SW 1271 (cell line): ENCODE results near the gene RNU2-63P.
"Not testable (repeated sequence)": the region's sequence is repeated elsewhere in the genome, so short reads cannot be mapped to it uniquely, and the experiment has no call there.

Experiments
- DNase-seq, 2 experiments: peaks; one replicate each; lab custom pipeline; 2025; lab: John Stamatoyannopoulos, UW

RNU2-63P gene

GRCh38 chr2:88028931-88029330 is 12.6 kb upstream of the RNU2-63P start:
- no peak for DNase-seq

- DNase-seq = no peak
Measured at GRCh38 chr2:88027697-88028389, 11.5 kb upstream of the RNU2-63P start.

- no peak for DNase-seq
Measured at GRCh38 chr2:88024509-88024908, 8.2 kb upstream of the RNU2-63P start.

DNA sequence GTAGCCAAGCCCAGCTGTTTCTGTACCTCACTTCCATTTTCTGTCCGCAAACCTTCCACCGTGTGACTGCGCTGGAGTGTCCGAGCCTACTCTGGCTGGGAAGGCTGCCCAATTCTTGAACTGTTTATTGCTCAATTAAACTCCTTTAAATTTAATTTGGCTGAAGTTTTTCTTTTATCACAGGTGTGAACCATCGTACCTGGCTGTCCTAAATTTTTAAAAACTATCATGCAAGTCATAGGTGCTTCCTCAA is 6.2 kb upstream of the RNU2-63P start:
- DNase-seq = no peak

DNA sequence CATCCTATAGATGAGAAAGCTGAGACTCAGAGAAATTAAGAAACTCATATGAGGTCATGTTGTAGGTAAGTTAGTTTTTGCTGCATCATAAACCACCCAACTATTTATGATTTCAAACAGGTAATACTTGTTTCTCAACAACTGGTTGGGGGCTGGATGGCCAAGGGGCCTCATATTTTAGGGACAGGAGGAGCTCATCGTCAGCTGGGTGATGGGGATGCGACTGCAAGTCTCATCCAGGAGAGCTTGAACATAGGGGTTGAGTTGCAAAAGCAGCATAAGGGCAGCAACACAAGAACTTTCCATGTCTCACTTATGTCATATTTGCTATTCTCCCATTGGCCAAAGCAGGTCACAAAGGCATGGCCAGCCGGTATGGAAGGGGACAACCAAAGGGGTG is 3.6 kb upstream of the RNU2-63P start:
- DNase-seq = no peak

DNA sequence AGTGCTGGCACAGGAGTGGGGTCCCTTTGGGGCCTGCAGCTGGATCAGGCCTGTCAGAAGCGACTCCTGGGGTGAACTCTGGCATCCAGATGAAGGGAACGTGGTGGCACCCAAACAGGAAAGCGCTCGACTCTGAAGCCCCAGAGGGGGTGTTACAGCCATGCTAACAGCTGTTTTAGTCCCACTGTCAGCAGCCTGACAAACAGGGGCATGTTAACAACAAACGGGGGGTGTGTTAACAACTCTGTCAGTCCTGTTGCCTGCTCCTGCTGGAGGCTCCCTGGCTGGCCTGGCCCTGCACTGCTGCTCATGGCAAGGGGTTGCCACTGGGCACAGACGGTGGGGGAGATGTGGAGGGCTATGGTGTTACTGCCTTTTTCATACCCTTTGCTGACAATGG is 2.6 kb upstream of the RNU2-63P start:
- DNase-seq = no peak

- DNase-seq = not testable (repeated sequence)
Measured at GRCh38 chr2:88018077-88018805, 1.9 kb upstream of the RNU2-63P start.

- not testable (repeated sequence) for DNase-seq
Measured at GRCh38 chr2:88017780-88018038, 1.4 kb upstream of the RNU2-63P start.

- DNase-seq = no peak
Measured at GRCh38 chr2:88016960-88017779, 823 bp upstream of the RNU2-63P start.

DNA sequence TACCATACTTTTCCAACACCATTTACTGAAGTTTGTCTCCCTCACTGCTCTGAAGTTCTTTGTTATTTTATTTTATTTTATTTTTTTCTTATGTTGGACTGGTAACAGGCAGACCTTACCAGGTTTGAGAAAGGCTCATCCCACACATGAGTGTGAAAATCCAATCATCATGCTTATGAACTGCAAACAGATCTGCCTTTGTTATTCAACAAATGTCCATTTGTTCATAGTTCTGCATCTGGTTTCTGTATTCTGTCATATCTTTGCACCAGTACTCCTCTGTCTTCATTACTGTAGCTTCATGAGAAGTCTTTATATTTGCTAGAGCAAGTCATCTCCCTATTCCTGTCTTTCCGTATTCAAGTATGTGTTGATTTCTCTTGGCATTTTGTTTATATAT is 5.3 kb downstream of the RNU2-63P start:
- DNase-seq = no peak

DNA sequence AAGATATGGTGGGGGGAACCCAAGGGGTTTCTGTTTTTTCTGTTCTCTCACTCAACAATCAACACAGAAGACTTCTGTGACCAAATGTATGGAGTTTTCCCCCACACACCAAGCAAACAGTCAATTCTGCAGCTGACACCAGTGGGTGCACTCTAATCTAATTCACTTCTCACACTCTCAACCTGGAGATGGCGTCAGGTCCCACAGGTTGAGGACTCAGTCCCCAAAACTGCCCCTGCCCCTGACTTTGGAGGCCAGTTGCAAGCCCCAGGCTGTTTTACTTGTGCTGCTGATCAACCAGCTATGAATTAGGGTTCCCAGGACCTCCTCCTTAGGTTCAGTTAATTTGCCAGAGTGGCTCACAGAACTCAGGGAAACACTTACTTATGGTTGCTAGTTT is 6.2 kb downstream of the RNU2-63P start:
- no peak for DNase-seq

- no peak for DNase-seq
Measured at GRCh38 chr2:88006912-88007439, 9.4 kb downstream of the RNU2-63P start.

- no peak for DNase-seq
Measured at GRCh38 chr2:88005776-88006175, 10.6 kb downstream of the RNU2-63P start.

GRCh38 chr2:88003074-88003755 is 13.1 kb downstream of the RNU2-63P start:
- no peak for DNase-seq

DNA sequence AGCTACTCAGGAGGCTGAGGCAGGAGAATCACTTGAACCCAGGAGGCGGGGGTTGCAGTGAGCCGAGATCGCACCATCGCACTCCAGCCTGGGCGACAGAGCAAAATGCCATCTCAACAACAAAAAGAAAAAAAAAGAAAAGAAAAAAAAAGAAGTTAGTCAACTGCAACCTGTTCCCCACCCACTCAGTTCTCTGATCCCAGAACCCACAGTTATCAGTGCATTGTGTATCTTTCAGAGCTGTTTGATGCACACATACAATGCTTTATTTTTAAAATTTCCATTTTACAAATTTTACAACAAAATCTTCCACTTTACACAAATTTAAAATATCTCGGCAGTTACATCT is 14.0 kb downstream of the RNU2-63P start:
- no peak for DNase-seq

GRCh38 chr2:88000474-88000873 is 15.9 kb downstream of the RNU2-63P start:
- not testable (repeated sequence) for DNase-seq

- DNase-seq = no peak
Measured at GRCh38 chr2:87996570-87996969, 19.8 kb downstream of the RNU2-63P start.

DNA sequence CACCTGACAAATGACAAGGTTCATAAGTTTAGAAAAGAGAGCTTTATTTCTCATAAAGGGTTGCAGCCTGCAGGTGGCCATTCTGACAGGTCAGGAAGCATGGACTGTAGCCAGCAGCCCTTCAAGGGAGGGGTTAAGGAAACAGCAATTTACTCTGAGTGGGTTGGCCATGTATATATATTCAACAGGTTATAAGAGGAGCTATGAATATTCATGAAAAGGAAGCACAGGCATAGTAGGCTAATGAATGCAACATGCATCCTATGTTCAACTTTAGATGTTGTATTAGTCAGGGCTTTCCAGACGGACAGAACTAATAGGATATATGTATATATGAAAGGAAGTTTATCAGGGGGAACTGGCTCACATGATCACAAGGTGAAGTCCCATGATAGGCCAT is 20.6 kb downstream of the RNU2-63P start:
- no peak for DNase-seq

- not testable (repeated sequence) for DNase-seq
Measured at GRCh38 chr2:87994304-87994850, 22.0 kb downstream of the RNU2-63P start.

DNA sequence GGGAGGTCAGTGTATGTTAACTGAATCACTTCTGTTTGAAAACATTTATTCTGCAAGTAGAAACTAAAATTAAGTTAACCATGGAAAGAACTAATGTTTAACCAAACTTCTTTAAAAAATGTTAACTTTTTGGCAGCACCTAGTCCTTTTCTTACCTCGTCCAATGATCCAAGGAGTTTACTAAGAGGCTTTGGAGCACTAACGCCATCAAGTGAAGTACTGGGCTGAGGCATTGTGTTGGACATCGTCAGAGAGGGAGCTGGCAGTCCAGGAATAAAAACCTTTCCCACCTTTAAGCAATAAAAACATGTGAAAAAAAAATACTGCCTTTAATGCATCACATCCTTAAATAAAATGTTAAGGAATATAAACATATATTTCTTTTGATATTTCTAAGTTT is 23.8 kb downstream of the RNU2-63P start:
- not testable (repeated sequence) for DNase-seq

DNA sequence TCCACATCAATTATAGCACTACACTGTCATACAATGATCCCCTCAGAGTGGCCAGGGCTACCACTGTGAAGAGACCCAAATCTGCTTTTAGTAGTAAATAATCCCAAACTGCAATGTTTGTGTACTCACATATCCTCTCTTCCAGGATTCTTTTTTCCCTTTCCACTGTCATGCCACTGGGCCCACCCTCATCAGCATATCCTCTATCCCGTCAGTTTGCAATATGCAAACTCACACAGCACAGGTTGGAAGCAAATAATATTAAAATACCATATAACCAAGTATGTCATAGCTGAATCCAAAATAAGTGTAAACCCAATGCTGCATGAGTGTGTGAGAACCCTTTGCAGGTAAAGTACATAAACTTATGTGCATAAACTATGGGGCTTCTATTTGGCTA is 28.9 kb downstream of the RNU2-63P start:
- not testable (repeated sequence) for DNase-seq

DNA sequence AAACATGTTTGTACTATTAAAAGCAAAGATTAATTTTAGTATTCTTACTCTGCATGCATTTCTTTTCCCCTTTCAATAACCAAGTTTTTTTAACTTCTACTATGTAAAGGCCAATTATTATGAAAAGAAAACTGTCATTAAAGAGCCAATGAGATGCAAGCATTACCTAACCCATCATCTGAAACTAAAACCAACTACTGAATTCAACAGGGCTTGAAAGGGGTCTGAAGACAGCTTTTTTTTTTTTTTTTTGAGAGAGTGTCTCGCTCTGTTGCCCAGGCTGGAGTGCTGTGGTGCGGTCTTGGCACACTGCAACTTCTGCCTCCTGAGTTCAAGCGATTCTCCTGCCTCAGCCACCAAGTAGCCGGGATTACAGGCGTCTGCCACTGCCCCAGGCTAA is 30.4 kb downstream of the RNU2-63P start:
- not testable (repeated sequence) for DNase-seq
